Ascending aorta (tissue), 2 donors: ENCODE measurements around the gene CDH13. TPM values are rescaled to one million over a fixed set of nuclear protein-coding genes. Genes with fewer than 3 reads are reported as not detected.

ENCODE experiments used
- DNase-seq, 2 donors: peaks; one replicate each; pipeline ENCODE4 v3.0.0-alpha.2; 2019; ENCODE audit warnings: low spot score in 2 of 2
- H3K27ac ChIP-seq, 2 donors: fragments of 200-600 bp; sonication (generic); one replicate each; pipeline ENCODE4 v1.5.1; 2016 to 2017; ENCODE audit warnings: mild to moderate bottlenecking in 1 of 2
- H3K27me3 ChIP-seq: fragments of 200-600 bp; sonication (generic); one replicate; pipeline ENCODE4 v1.5.1; 2017
- H3K36me3 ChIP-seq, 2 donors: fragments of 200-600 bp; sonication (generic); one replicate each; pipeline ENCODE4 v1.5.1; 2016
- H3K4me1 ChIP-seq, 2 donors: fragments of 200-600 bp; sonication (generic); one replicate each; pipeline ENCODE4 v1.5.1; 2016 to 2017; ENCODE audit warnings: mild to moderate bottlenecking in 1 of 2
- H3K4me3 ChIP-seq, 2 donors: fragments of 200-600 bp; sonication (generic); one replicate each; pipeline ENCODE4 v1.5.1; 2016 to 2017; ENCODE audit warnings: mild to moderate bottlenecking in 1 of 2
- H3K9me3 ChIP-seq, 2 donors: fragments of 200-600 bp; sonication (generic); one replicate each; pipeline ENCODE4 v1.5.1; 2016
- intact Hi-C: fragments of 100-400 bp; cut with DNase I; formaldehyde crosslinking; loops from one replicate; pipeline ENCODE4 v1.15.1; 2023
- total RNA-seq: library from RNA; depleted of rRNA; stranded (reverse); fragments of >200 nt; gene quantifications from one replicate; pipeline ENCODE4 v1.1.0, GENCODE V29; 2016
- TF ChIP-seq, protein P1 (sequence below), 3 experiments: fragments of 200-600 bp in 2 of 3; fragments of 450-650 bp in 1 of 3; sonication (generic) in 2 of 3; IDR thresholded peaks; one replicate each; pipeline ENCODE4 v1.5.1; 2016 to 2019; ENCODE audit warnings: antibody characterized with exemption in 3 of 3, mild to moderate bottlenecking in 1 of 3, moderate library complexity in 1 of 3

Gene CDH13
- total RNA-seq, 1 donor from 2014 or later = 160 TPM

- H3K4me3 ChIP-seq = no peak overlapping the region
- TF ChIP-seq, protein P1, sequence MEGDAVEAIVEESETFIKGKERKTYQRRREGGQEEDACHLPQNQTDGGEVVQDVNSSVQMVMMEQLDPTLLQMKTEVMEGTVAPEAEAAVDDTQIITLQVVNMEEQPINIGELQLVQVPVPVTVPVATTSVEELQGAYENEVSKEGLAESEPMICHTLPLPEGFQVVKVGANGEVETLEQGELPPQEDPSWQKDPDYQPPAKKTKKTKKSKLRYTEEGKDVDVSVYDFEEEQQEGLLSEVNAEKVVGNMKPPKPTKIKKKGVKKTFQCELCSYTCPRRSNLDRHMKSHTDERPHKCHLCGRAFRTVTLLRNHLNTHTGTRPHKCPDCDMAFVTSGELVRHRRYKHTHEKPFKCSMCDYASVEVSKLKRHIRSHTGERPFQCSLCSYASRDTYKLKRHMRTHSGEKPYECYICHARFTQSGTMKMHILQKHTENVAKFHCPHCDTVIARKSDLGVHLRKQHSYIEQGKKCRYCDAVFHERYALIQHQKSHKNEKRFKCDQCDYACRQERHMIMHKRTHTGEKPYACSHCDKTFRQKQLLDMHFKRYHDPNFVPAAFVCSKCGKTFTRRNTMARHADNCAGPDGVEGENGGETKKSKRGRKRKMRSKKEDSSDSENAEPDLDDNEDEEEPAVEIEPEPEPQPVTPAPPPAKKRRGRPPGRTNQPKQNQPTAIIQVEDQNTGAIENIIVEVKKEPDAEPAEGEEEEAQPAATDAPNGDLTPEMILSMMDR (IDR thresholded peaks at IDR 0.05) = no peak
- no peaks in the 10 kb centered on the region for H3K36me3 ChIP-seq
- no peaks in the 10 kb centered on the region for H3K4me1 ChIP-seq
- no peak for DNase-seq
- no peaks in the 10 kb centered on the region for H3K27me3 ChIP-seq
- no peak overlapping the region for H3K27ac ChIP-seq
- H3K9me3 ChIP-seq = no peaks in the 10 kb centered on the region
- intact Hi-C loops = no loop called here
These were observed 811.6 kb downstream of the CDH13 start for GRCh38 chr16:83438326-83438725.

- Histone ChIP-seq H3K4me1 (no peaks in the 10 kb centered on the region), H3K9me3 (no peaks in the 10 kb centered on the region), H3K27ac (no peak overlapping the region), H3K36me3 (no peaks in the 10 kb centered on the region), H3K27me3 (no peaks in the 10 kb centered on the region), H3K4me3 (no peak overlapping the region)
- intact Hi-C loops = no loop called here
- DNase-seq = no peak
- TF ChIP-seq, protein P1 (IDR thresholded peaks at IDR 0.05) = no peak
These were observed 812.6 kb downstream of the CDH13 start for GRCh38 chr16:83439412-83439811.

DNA sequence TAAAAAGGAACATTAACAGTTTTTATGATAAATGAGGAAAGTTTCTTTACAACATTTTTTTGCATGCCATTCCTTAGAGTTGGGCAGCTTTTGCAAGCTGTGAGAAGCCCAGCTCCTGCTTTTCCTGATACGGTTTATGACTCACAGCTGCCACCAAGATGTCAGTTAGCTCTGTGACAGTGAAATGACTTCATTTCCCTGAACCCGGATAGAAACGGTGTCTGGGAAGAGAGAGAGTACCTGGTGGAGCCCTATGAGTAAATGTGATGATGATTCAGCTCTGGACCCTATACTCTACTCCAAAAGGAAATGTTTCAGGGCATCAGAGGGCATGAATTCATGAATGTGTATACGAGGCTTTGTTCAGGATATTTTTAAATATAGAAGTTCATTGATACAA, 814.7 kb downstream of the CDH13 start:
- TF ChIP-seq, protein P1 (IDR thresholded peaks at IDR 0.05) = peak in 1 of 3 experiments; percentile 16

GRCh38 chr16:83443972-83444371, 817.2 kb downstream of the CDH13 start:
- no peaks in the 10 kb centered on the region for H3K36me3 ChIP-seq
- intact Hi-C loops = loop anchor here (10.0 kb wide), 2 partner anchors 369 to 839 kb away; no protein-coding TSS in a partner anchor

More for the DNA sequence above, 814.7 kb downstream of the CDH13 start:
- no peak for DNase-seq
- Histone ChIP-seq H3K9me3 (no peaks in the 10 kb centered on the region), H3K4me3 (no peak overlapping the region), H3K27me3 (no peaks in the 10 kb centered on the region), H3K36me3 (no peaks in the 10 kb centered on the region), H3K27ac (no peak overlapping the region), H3K4me1 (no peaks in the 10 kb centered on the region)
- intact Hi-C loops = loop anchor here (10.0 kb wide), 2 partner anchors 367 to 837 kb away; no protein-coding TSS in a partner anchor

DNA sequence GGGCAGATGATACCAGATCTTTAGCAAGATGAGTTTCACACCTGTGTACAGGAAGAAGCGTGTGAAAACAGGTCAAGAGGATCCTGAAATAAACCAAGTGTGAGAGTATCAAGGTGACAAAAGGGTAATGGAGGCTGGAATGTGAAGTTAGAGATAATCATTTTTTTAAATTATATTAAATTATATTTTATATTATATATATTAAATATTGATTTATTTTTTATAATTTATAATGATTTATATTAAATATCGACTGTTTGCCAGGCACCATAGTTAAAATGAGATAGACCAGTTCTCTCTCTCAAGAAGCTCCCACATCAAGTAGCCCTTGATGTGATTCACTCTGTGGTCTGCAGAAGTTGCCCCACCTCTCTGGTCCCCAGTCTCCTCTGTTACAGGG, 820.8 kb downstream of the CDH13 start:
- no peak overlapping the region for H3K27ac ChIP-seq
- no peaks in the 10 kb centered on the region for H3K9me3 ChIP-seq
- H3K27me3 ChIP-seq = no peaks in the 10 kb centered on the region
- no peak for DNase-seq
- no peaks in the 10 kb centered on the region for H3K4me1 ChIP-seq
- TF ChIP-seq, protein P1 (IDR thresholded peaks at IDR 0.05) = no peak
- no peaks in the 10 kb centered on the region for H3K36me3 ChIP-seq
- no peak overlapping the region for H3K4me3 ChIP-seq
- intact Hi-C loops = loop anchor here (10.0 kb wide), 2 partner anchors 373 to 843 kb away; no protein-coding TSS in a partner anchor

More at GRCh38 chr16:83443972-83444371, 817.2 kb downstream of the CDH13 start:
- Histone ChIP-seq H3K27ac (no peak overlapping the region), H3K4me1 (no peaks in the 10 kb centered on the region), H3K4me3 (no peak overlapping the region), H3K27me3 (no peaks in the 10 kb centered on the region), H3K9me3 (no peaks in the 10 kb centered on the region)
- DNase-seq = no peak
- TF ChIP-seq, protein P1 (IDR thresholded peaks at IDR 0.05) = no peak

- H3K27me3 ChIP-seq = no peaks in the 10 kb centered on the region
- TF ChIP-seq, protein P1 (IDR thresholded peaks at IDR 0.05) = no peak
- no peak overlapping the region for H3K4me3 ChIP-seq
- H3K27ac ChIP-seq = no peak overlapping the region
- no peaks in the 10 kb centered on the region for H3K4me1 ChIP-seq
- no peak for DNase-seq
- H3K36me3 ChIP-seq = no peaks in the 10 kb centered on the region
- intact Hi-C loops = loop anchor here (10.0 kb wide), 2 partner anchors 375 to 845 kb away; no protein-coding TSS in a partner anchor
- no peaks in the 10 kb centered on the region for H3K9me3 ChIP-seq
These were observed 823.1 kb downstream of the CDH13 start for GRCh38 chr16:83449861-83450260.
